Cortex of kidney (tissue), 1 donor: ENCODE results near the gene DNTTIP2.
"Not testable (repeated sequence)": the region's sequence is repeated elsewhere in the genome, so short reads cannot be mapped to it uniquely, and the experiment has no call there.

Experiments used
- DNase-seq: peaks from one replicate; lab custom pipeline; 2025; lab: John Stamatoyannopoulos, UW

DNTTIP2 gene

DNA sequence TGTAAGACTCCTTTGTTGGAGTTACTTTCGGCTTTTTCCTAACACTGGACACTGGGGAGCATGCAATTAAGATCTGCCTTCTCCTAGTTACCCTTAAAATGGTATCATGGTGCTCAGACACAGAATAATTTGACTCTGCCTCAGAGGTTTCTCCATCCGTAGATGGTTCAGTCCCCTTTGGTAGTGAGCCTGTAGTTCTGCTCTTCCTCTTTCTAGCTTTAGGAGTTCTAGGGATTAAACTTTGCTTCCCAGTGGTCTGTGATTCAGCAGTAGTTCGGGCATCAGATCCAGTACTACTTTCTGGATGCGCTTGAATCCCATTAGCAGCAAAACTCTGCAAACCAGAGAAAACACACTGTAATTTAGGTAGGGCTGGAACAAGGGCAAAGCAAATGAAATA is 1.5 kb downstream of the DNTTIP2 start:
- DNase-seq: no peak

DNA sequence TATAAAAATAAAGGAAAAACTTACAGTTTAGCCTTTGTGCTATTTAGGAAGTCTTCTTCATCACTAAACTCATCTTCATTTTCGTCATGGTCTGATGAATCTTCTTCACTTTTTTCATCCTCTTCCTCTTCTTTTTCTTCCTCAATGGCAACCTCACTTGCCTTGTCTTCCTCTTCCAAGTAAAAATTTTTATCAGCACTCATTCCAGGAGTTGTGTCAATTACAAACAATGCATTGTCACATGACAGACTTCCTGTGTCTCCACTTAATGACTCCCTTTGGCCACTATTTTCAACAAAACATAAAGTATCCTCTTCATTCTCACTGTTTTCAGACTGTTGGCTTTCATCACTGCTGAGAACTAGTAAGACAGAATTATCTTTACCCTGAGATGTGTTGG is 2.8 kb downstream of the DNTTIP2 start:
- DNase-seq: no peak

DNA sequence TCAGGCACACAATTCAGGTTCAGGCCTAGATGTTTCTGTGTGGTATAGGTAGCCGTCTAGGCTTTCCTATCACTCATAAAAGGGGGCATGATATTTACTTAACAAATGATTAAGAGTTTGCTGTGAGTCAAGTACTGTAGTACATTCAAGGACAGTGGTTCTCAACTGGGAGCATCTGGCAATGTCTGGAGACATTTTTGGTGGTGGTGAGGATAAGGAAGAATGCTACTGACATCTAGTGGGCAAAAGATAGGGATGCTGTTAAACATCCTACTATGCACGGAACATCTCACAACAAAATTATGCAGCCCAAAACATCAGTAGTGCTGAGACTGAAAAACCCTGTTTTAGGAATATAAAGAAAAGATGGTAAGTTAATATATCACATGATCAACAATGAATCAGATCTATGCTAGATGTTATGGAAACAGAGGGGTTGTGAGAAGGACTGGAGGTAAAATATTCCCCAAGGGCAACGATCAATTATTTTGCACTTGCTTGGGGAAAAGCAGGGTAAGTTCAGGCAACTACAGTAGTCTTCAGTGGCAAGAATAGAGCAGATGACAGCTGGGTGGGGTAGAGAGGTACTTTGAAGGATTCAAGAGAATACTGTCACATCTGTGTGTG is 4.9 kb downstream of the DNTTIP2 start:
- DNase-seq: no peak

DNA sequence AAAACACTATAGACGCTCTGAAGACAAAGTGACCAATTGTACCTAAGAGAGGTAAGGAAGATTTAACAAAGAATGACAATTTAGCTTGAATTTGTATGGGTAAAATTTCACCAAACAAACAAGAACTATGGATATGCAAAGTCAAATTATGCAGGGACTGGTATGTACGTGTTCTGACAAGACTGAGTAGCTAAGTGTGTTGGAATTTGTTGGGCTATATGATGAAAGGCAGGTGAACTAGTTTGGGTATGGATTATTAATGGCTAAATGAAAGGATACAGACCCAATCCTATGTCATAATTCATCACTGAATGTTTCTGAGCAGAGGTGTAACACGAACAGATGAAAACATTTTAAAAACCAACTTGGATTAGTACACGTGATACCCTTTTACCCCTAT is 7.6 kb downstream of the DNTTIP2 start:
- no peak for DNase-seq

DNA sequence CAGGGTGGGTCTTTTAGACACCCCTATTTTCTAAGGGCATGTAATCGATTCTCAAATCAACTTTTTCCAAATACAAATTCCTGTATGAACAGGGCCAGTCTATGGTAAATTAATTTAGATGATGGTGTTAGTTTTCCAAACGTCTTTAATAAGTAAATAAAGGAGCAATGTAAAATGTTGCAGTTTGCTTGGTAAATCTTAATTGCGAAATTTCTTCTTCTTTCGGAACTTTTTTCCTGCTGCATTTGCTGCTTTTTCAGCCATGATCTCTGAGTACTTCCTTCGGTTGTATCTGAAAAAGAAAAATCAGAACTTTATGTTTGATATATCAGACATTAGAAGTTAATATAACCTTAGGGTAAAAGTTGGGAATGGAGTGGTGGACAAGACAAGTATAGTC is 9.4 kb downstream of the DNTTIP2 start:
- DNase-seq: no peak

DNA sequence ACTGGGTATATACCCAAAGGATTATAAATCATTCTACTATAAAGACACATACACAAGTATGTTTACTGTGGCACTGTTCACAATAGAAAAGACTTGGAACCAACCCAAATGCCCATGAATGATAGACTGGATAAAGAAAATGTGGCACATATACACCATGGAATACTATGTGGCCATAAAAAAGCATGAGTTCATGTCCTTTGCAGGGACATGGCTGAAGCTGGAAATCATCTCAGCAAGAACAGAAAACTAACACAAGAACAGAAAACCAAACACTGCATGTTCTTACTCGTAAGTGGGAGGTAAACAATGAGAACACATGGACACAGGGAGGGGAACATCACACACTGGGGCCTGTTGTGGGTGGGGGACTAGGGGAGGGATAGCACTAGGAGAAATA is 10.5 kb downstream of the DNTTIP2 start:
- not testable (repeated sequence) for DNase-seq

DNA sequence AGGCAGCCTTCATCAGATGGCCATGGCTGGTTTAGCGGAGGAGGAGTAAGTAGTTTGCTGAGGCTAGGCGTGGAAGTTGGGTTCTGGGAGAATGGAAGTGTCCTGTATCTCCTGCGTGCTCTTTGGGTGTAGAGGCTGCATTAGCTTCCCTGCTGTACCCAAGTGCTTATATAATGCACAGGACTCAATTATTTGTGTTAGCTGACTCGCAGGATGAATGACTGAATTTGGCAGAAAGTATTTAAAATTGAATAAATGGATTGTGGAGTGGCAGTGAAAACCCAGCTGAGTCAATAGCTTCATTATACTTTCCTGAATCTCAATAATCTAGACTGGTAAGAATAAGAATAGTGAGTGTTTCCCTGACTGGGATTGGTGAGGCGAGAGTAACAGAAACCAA is 13.8 kb downstream of the DNTTIP2 start:
- DNase-seq: no peak

DNA sequence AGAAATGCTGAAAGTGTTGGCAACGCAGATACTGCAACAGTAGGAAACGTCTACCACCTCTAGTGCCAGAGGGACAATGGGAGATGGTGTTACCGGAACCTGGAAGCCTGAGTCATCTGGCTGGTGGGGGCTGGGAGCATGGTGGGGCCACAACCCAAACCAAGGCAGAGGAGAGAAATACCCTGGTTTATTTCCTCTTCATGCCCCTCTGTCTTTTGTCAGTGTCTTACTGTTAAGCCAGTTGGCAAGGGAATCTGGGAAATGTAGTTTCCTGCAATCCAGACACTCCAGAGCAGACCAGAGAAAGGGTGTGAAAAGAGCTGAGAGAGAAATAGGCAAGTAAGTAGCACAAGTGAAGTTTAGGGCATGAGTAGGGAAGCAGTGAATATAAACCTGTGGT is 14.8 kb downstream of the DNTTIP2 start:
- no peak for DNase-seq

DNA sequence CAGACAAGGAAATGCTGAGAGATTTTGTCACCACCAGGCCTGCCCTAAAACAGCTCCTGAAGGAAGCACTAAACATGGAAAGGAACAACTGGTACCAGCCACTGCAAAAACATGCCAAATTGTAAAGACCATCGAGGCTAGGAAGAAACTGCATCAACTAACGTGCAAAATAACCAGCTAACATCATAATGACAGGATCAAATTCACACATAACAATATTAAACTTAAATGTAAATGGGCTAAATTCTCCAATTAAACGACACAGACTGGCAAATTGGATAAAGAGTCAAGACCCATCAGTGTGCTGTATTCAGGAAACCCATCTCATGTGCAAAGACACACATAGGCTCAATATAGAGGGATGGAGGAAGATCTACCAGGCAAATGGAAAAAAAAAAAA is 21.4 kb downstream of the DNTTIP2 start:
- not testable (repeated sequence) for DNase-seq

DNA sequence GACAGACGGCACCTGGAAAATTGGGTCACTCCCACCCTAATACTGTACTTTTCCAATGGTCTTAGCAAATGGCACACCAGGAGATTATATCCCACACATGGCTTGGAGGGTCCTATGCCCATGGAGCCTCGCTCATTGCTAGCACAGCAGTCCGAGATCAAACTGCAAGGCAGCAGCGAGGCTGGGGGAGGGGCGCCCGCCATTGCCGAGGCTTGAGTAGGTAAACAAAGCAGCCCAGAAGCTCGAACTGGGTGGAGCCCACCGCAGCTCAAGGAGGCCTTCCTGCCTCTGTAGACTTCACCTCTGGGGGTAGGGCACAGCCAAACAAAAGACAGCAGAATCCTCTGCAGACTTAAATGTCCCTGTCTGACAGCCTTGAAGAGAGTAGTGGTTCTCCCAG is 23.0 kb downstream of the DNTTIP2 start:
- DNase-seq: not testable (repeated sequence)

DNA sequence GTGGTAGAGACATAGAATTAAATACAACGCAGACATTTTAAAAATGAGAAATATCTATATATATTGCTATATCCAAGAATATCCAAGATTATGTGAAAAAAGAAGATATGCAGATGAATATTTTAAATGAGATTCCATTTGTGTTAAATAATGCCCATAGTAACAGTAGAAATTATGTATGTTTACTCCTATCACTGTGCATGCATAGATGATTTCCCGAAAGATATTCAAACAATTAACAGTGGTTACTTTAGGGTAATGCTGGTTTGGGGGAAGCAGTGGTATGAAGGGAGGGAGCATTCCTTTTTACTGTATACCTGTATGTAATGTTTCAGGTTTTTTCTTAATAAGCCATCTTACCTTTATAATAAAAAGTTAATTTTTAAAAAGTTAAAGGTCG is 25.1 kb downstream of the DNTTIP2 start:
- DNase-seq: no peak

DNA sequence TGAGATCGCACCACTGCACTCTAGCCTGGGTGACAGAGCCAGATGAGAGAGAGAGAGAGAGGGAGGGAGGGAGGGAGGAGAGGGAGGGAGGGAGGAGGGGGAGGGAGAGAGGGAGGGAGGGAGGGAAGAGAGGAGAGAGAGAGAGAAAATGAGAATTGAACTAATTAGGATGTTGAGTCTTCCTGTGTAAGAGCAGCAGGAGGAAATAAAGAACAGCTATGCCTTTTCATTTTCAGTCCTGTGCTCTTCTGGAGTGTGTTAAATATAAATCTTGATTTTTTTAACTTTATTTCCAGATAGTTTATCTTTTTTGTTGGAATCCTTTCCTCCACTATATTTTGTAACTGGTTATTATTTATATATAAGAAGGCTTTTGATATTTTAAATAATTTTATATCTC is 27.1 kb downstream of the DNTTIP2 start:
- no peak for DNase-seq

DNA sequence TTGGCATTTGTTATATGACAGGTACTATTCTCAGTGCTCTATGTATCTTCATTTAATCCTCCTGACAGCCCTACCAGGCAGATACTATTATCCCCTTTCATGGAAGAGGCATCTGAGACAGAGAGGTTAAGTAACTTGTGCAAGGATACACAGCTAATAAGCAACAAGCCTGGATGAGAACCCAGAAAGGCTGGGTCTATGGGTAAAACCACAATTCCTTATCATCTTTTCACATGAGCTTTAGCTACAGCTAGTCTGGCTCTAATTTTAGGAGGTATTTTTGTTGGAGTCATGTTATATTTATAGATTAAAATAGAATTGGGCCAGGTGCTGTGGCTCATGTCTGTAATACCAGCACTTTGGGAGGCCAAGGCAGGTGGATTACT is 27.7 kb downstream of the DNTTIP2 start:
- no peak for DNase-seq

DNA sequence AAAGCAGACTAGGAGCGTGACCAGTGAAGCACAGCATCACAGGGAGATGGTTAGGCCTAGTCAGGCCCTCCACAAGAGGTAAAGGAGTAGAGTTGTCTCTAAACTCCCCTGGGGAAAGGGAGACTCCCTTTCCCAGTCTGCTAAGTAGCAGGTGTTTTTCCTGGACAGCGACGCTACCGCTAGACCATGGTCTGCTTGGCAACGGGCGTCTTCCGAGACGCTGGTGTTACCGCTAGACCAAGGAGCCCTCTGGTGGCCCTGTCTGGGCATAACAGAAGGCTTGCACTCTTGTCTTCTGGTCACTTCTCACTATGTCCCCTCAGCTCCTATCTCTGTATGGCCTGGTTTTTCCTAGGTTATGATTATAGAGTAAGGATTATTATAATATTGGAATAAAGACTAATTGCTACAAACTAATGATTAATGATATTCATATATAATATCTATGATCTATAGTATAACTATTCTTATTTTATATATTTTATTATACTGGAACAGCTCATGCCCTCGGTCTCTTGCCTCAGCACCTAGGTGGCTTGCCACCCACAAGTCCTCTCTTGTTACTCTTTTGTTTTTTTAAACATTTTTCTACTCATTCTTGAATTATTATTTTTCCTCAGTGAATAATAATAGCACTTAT is 28.2 kb downstream of the DNTTIP2 start:
- not testable (repeated sequence) for DNase-seq

DNA sequence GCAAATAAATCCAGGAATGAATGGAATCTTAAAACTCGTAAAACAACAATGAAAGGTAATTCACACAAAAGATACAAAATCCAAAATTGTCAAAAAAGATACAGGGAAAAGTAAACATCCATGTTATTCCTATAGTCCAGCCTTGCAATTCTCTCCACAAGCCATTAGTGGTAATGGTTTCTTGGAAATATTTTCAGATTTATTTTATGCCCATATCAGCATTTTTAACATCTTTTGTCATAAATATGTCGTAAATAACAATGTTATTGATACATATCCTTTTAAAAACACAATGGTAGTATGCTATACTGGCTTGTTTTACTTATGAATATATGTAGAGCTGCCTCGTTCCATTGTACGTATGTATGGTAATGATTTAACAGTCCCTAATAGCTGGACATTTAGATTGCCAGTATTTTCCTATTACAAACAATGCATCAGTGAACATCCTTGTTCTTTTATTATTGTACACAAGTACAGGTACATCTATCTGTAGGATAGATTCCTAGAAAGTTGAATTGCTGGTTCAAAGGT is 30.6 kb downstream of the DNTTIP2 start:
- no peak for DNase-seq

DNA sequence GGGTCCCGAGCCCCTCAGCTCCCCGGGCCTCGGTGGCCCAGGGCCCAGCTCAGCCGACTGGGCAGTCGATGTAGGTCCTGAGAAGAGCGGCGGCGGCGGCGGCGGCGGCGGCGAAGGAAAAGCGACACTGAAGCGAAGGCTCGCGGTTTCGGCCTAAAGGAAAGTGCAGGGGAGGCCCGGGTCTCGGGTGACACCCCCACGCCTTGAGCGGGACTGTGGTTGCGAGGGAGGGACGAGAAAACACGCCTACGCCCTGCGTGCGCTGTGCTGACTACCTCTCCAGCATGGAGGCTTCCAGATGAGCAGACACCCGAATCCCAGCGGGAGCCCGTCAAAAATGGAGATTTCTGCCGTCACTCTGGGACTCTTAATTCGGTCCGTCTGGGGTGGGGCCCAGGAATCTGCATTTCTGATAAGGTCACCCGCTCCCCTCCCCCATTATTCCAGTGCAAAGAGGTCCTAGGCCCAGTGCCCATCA is 31.2 kb downstream of the DNTTIP2 start:
- DNase-seq: no peak

DNA sequence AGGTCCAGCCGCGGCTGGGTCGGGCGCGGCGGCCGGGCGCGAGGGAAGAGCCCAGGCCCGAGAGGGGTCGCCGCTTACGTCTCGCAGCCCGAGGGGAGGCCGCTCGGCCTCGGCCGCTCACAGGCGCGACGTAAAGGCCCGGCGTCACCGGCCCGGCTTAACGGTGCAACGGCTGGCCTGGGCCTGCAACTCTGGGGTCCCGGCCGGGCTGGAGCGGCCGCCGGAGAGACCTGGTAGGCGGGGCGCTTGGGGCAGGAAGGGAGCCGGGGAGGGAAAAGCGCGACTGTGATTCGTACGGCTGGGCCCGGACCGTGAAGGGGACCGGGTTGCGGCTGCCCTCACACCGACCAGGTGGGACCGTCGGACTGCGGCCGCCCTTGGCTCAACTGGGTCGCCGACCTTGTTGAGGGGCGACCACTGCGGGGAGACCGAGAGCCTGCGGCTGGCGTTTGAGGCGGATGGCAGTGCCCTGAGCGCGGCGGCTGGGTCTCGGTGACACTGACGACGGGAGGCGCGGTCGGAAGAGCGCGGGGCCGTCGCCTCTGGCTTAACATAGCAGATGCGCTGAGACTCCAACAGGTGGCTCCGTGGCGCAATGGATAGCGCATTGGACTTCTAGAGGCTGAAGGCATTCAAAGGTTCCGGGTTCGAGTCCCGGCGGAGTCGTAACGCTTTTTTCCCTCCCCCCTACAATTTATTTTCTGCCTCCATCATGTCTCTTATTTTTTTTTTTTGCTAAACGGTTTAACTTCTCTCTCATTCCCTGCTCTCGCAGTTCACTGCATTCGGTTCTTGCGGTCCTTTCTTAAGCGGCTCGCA is 31.8 kb downstream of the DNTTIP2 start:
- peak; percentile 29 for DNase-seq

DNA sequence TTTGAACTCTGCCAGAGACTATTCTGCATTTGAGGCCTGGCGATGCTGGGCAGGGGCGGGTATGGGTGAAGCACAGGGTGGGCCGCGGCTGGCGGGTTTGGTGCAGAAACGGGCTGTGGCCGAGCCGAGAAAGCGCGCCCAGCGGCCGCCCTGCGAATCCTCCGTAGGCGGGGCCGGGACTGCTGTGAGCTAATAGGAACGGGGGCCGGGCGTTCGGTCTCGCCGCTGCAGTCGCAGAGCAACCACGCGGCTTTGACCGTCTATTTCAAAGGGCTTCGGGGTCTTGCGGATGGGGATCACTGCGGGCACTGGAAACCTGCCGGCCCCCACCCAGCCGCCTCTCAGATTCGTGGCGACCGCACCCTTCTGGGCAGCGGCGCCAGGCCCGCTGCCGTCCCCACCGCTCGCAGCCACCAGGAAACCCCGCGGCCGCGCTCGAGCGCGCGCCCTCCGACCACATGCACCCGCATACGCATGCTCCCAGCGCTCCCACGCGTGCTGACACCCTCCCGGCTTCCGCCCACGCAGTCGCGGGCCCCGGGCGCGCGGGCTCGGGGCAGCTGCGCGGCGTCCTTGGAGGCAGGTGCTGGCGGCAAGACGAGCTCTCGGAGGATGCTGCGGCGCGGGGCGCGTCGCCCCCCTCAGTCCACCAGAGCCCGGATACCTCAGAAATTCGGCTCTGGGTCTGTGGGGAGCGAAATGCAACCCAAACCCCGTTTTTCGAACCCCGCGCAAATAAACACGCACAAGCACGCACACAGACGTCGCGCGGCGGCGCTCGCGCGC is 32.6 kb downstream of the DNTTIP2 start:
- peak; percentile 61 for DNase-seq

DNA sequence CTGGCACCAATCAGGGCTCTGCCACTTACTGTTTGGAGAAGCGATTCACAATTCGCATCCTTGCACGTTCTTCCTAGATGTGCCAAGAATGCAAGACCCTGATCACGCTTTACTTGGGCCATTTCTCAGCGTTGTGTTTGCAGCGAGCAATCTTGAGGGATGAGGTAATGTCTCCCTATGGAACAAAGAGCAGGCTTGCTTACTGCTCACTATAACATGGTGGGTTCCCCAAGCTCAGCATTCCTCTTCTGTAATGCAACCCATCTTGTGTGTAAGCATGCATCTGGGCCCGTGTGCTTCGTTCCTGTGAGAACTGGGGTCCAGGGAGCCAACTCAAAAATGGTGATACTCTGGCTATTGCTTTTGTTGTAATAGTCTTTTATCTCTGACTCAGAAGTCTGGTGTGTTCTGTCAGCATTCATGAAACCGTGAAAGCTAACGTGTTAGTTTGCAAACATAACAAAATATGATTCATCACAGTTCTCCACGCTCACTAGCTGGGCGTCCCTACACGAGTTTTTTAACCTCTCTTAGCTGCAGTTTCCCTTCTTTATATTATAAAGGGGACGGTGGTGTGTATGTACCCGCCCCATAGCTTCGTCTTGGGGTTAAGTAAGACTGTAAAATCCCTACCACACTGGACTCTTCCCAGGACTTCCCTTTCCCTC is 33.3 kb downstream of the DNTTIP2 start:
- no peak for DNase-seq

DNA sequence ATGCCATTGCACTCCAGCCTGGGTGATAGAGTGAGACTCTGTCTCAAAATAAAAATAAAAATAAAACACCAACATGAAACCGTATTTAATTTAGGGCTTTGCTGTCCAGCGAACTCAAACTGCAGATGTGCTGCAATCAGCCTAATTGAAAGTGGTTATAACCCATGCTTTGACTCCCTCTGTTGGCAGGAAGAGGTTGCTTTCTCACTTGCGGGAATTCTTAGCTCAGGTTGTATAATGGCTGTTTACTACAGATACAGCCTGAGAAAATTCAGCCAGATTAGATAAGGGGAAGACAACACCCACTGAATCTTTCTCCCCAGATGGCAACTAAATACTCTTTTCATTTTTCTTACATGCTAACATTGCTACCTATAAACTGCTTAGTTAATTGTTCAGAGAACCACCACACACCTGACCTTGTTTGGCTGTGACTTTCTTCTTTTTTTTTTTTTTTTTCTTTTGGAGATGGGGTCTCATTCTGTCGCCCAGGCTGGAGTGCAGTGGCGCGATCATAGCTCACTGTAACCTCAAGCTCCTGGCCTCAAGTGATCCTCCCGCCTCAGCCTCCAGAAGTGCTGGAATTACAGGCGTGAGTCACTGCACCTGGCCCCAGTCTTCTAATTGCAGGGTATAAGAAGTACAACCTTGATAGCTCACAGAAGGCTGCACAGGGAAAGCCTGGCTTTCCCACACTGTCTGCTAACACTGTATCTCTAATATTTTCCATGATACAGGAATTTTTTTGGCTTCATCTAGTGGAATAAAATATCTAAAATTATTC is 34.6 kb downstream of the DNTTIP2 start:
- no peak for DNase-seq
